ENCODE results near the gene FDX1. TPM values are rescaled to one million over a fixed set of nuclear protein-coding genes. Genes with fewer than 3 reads are reported as not detected.
"Not testable (repeated sequence)": the region's sequence is repeated elsewhere in the genome, so short reads cannot be mapped to it uniquely, and the experiment has no call there.

Gene FDX1
- 10 to 100 TPM; 11.2 to 19.0 TPM for total RNA-seq

GRCh38 chr11:110429731-110430266 lies at the start of gene FDX1:
Gene FDX1, plus strand, starts transcription at chr11:110429948. Its CDS starts 173 bp downstream, at chr11:110430121.
- ATAC-seq (peak; percentile 90), DNase-seq (peak; percentile 86)
- H3K27ac Mint-ChIP-seq: peak within 1 kb of the TSS; percentile 97
- H3K36me3 Mint-ChIP-seq: peaks cover 3% of the 10 kb centered on the region
- peak within 1 kb of the TSS; percentile 99 for H3K4me3 Mint-ChIP-seq
- CTCF ChIA-PET: interaction anchor here (0.7 to 9.4 kb wide), 19 partner anchors 9 to 800 kb away, joined by 3 to 80 read pairs (median 4); partner anchors contain the start of gene RDX
- H3K27me3 Mint-ChIP-seq: no peaks in the 10 kb centered on the region
- H3K4me1 Mint-ChIP-seq: peaks cover 39% of the 10 kb centered on the region
- no peaks in the 10 kb centered on the region for H3K9me3 Mint-ChIP-seq (ENCODE audit: low read depth)

GRCh38 chr11:110380836-110381622 lies 48.7 kb upstream of the FDX1 start:
- CTCF ChIA-PET: interaction anchor here (0.8 kb wide), 1 partner anchor 51 kb away, joined by 3 read pairs; no protein-coding TSS in a partner anchor
- Mint-ChIP-seq H3K4me3 (no peak overlapping the region), H3K36me3 (no peaks in the 10 kb centered on the region), H3K9me3 (ENCODE audit: low read depth) (no peaks in the 10 kb centered on the region), H3K27ac (no peak overlapping the region), H3K4me1 (peaks cover 7% of the 10 kb centered on the region), H3K27me3 (peaks cover 7% of the 10 kb centered on the region)
- ATAC-seq (no peak), DNase-seq (no peak)

GRCh38 chr11:110388231-110388630 lies 41.5 kb upstream of the FDX1 start:
- ATAC-seq; H3K27ac Mint-ChIP-seq; H3K36me3 Mint-ChIP-seq; H3K4me3 Mint-ChIP-seq; H3K9me3 Mint-ChIP-seq (ENCODE audit: low read depth): not testable (repeated sequence)
- CTCF ChIA-PET: interaction anchor here (1.6 kb wide), 1 partner anchor 41 kb away, joined by 3 read pairs; the partner anchor contains the start of gene FDX1
- peaks cover 12% of the 10 kb centered on the region for H3K27me3 Mint-ChIP-seq
- DNase-seq: peak; percentile 56
- peaks cover 18% of the 10 kb centered on the region for H3K4me1 Mint-ChIP-seq

GRCh38 chr11:110389965-110390364 lies 39.8 kb upstream of the FDX1 start:
- Mint-ChIP-seq H3K36me3 (peaks cover 2% of the 10 kb centered on the region), H3K9me3 (ENCODE audit: low read depth) (no peaks in the 10 kb centered on the region), H3K4me1 (peaks cover 18% of the 10 kb centered on the region), H3K27ac (no peak overlapping the region), H3K27me3 (peaks cover 18% of the 10 kb centered on the region), H3K4me3 (no peak overlapping the region)
- no peak for DNase-seq
- ATAC-seq: no peak
- CTCF ChIA-PET: no interaction called here

- Mint-ChIP-seq H3K27ac (no peak overlapping the region), H3K9me3 (ENCODE audit: low read depth) (no peaks in the 10 kb centered on the region), H3K4me3 (no peak overlapping the region), H3K4me1 (peaks cover 18% of the 10 kb centered on the region), H3K27me3 (peaks cover 10% of the 10 kb centered on the region), H3K36me3 (peaks cover 7% of the 10 kb centered on the region)
- ATAC-seq: no peak
- CTCF ChIA-PET: interaction anchor here (1.4 kb wide), 1 partner anchor 191 kb away, joined by 3 read pairs; no protein-coding TSS in a partner anchor
- DNase-seq: no peak
Measured at GRCh38 chr11:110392056-110392455, 37.7 kb upstream of the FDX1 start.

- CTCF ChIA-PET, H3K36me3 Mint-ChIP-seq, H3K27ac Mint-ChIP-seq: not testable (repeated sequence)
Measured at GRCh38 chr11:110397668-110398286, 32.0 kb upstream of the FDX1 start.

GRCh38 chr11:110403585-110403984 lies 26.2 kb upstream of the FDX1 start:
- H3K36me3 Mint-ChIP-seq: not testable (repeated sequence)

More at GRCh38 chr11:110397668-110398286, 32.0 kb upstream of the FDX1 start:
- H3K27me3 Mint-ChIP-seq: peaks cover 12% of the 10 kb centered on the region
- not testable (repeated sequence) for DNase-seq; H3K4me1 Mint-ChIP-seq; ATAC-seq; H3K9me3 Mint-ChIP-seq (ENCODE audit: low read depth); H3K4me3 Mint-ChIP-seq

GRCh38 chr11:110405636-110406035 lies 24.1 kb upstream of the FDX1 start:
- CTCF ChIA-PET: interaction anchor here (0.7 kb wide), 1 partner anchor 204 kb away, joined by 3 read pairs; no protein-coding TSS in a partner anchor
- H3K9me3 Mint-ChIP-seq (ENCODE audit: low read depth); H3K27me3 Mint-ChIP-seq; H3K27ac Mint-ChIP-seq; H3K36me3 Mint-ChIP-seq; H3K4me1 Mint-ChIP-seq; H3K4me3 Mint-ChIP-seq; DNase-seq; ATAC-seq: not testable (repeated sequence)

More at GRCh38 chr11:110403585-110403984, 26.2 kb upstream of the FDX1 start:
- H3K27ac Mint-ChIP-seq; ATAC-seq; H3K27me3 Mint-ChIP-seq; H3K9me3 Mint-ChIP-seq (ENCODE audit: low read depth); DNase-seq; H3K4me3 Mint-ChIP-seq; H3K4me1 Mint-ChIP-seq; CTCF ChIA-PET: not testable (repeated sequence)

- Mint-ChIP-seq H3K4me3 (no peak overlapping the region), H3K36me3 (no peaks in the 10 kb centered on the region), H3K27ac (no peak overlapping the region), H3K27me3 (peaks cover 4% of the 10 kb centered on the region), H3K4me1 (no peaks in the 10 kb centered on the region), H3K9me3 (ENCODE audit: low read depth) (peaks cover 2% of the 10 kb centered on the region)
- ATAC-seq (no peak), DNase-seq (no peak)
- CTCF ChIA-PET: interaction anchor here (0.8 to 1.0 kb wide), 2 partner anchors 22 to 206 kb away, joined by 3 read pairs; partner anchors contain the start of gene FDX1
Measured at GRCh38 chr11:110407315-110407714, 22.4 kb upstream of the FDX1 start.

- no peak overlapping the region for H3K27ac Mint-ChIP-seq
- H3K27me3 Mint-ChIP-seq: peaks cover 4% of the 10 kb centered on the region
- no peaks in the 10 kb centered on the region for H3K36me3 Mint-ChIP-seq
- no peak for ATAC-seq
- CTCF ChIA-PET: interaction anchor here (1.2 kb wide), 1 partner anchor 217 kb away, joined by 3 read pairs; no protein-coding TSS in a partner anchor
- DNase-seq: no peak
- no peaks in the 10 kb centered on the region for H3K4me1 Mint-ChIP-seq
- peaks cover 2% of the 10 kb centered on the region for H3K9me3 Mint-ChIP-seq (ENCODE audit: low read depth)
- H3K4me3 Mint-ChIP-seq: no peak overlapping the region
Measured at GRCh38 chr11:110409174-110409573, 20.6 kb upstream of the FDX1 start.

GRCh38 chr11:110410651-110411050 lies 19.1 kb upstream of the FDX1 start:
- no peak overlapping the region for H3K27ac Mint-ChIP-seq
- ATAC-seq (no peak), DNase-seq (no peak)
- H3K27me3 Mint-ChIP-seq: peaks cover 4% of the 10 kb centered on the region
- peaks cover 2% of the 10 kb centered on the region for H3K9me3 Mint-ChIP-seq (ENCODE audit: low read depth)
- CTCF ChIA-PET: no interaction called here
- H3K4me3 Mint-ChIP-seq: no peak overlapping the region
- H3K36me3 Mint-ChIP-seq: no peaks in the 10 kb centered on the region
- no peaks in the 10 kb centered on the region for H3K4me1 Mint-ChIP-seq

GRCh38 chr11:110415081-110415480 lies 14.7 kb upstream of the FDX1 start:
- H3K9me3 Mint-ChIP-seq (ENCODE audit: low read depth): no peaks in the 10 kb centered on the region
- H3K36me3 Mint-ChIP-seq: peaks cover 2% of the 10 kb centered on the region
- CTCF ChIA-PET: no interaction called here
- no peak for DNase-seq
- no peaks in the 10 kb centered on the region for H3K4me1 Mint-ChIP-seq
- H3K27ac Mint-ChIP-seq: no peak overlapping the region
- H3K27me3 Mint-ChIP-seq: no peaks in the 10 kb centered on the region
- H3K4me3 Mint-ChIP-seq: no peak overlapping the region
- ATAC-seq: no peak

- H3K4me1 Mint-ChIP-seq; H3K9me3 Mint-ChIP-seq (ENCODE audit: low read depth); H3K36me3 Mint-ChIP-seq; ATAC-seq; H3K4me3 Mint-ChIP-seq; H3K27ac Mint-ChIP-seq; H3K27me3 Mint-ChIP-seq; DNase-seq: not testable (repeated sequence)
- CTCF ChIA-PET: interaction anchor here (1.5 kb wide), 1 partner anchor 8 kb away, joined by 6 read pairs; the partner anchor contains the start of gene FDX1
Measured at GRCh38 chr11:110421658-110422057, 8.1 kb upstream of the FDX1 start.
